Measurements from ENCODE around the gene NAV3. TPM values are rescaled to one million over a fixed set of nuclear protein-coding genes. Genes with fewer than 3 reads are reported as not detected.

Gene NAV3
- total and polyA plus RNA-seq, 4 donors: 0.22 to 1.7 (median 0.71) TPM

DNA sequence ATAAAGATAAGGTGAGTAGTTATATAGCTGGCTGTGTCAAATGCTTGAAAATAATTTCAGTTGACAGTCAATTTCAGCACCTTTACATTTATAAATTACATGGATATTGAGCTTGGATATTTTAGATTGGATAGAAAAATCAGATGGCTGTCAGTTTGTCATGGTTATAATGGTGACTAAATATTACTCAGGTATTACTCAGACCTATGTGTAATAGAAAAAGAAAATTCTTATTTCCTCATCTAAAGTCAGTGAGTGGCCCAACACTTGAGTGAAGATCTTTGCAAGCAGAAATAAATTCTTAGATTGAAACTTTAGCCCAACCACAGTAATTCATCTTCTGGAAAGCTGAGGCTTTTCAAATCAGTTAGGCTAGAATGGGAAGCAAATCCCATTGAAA is 354.4 kb downstream of the NAV3 start (continued):
- TF ChIP-seq, protein P1, sequence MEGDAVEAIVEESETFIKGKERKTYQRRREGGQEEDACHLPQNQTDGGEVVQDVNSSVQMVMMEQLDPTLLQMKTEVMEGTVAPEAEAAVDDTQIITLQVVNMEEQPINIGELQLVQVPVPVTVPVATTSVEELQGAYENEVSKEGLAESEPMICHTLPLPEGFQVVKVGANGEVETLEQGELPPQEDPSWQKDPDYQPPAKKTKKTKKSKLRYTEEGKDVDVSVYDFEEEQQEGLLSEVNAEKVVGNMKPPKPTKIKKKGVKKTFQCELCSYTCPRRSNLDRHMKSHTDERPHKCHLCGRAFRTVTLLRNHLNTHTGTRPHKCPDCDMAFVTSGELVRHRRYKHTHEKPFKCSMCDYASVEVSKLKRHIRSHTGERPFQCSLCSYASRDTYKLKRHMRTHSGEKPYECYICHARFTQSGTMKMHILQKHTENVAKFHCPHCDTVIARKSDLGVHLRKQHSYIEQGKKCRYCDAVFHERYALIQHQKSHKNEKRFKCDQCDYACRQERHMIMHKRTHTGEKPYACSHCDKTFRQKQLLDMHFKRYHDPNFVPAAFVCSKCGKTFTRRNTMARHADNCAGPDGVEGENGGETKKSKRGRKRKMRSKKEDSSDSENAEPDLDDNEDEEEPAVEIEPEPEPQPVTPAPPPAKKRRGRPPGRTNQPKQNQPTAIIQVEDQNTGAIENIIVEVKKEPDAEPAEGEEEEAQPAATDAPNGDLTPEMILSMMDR (IDR thresholded peaks at IDR 0.05; ENCODE audit: low read depth, low read length, missing input control): no peak
- no peak for TF ChIP-seq HNF4A (conservative IDR thresholded peaks at IDR 0.05)
- TF ChIP-seq GABPA (IDR thresholded peaks at IDR 0.05 in 1 of 2, conservative IDR thresholded peaks at IDR 0.05 in 1 of 2): no peak
- TF ChIP-seq FOXA1 (IDR thresholded peaks at IDR 0.05): no peak
- TF ChIP-seq NR2F2 (IDR thresholded peaks at IDR 0.05): no peak
- TF ChIP-seq, protein P2, sequence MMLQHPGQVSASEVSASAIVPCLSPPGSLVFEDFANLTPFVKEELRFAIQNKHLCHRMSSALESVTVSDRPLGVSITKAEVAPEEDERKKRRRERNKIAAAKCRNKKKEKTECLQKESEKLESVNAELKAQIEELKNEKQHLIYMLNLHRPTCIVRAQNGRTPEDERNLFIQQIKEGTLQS (IDR thresholded peaks at IDR 0.05): no peak

- TF ChIP-seq EGR1 (IDR thresholded peaks at IDR 0.05; ENCODE audit: low read depth in 2 of 2): no peak
- Histone ChIP-seq H3K9ac (ENCODE audit: low read depth in 1 of 2, low read length in 2 of 2) (no peak overlapping the region), H3K4me1 (ENCODE audit: control insufficient read depth in 4 of 4, insufficient read depth in 4 of 4, low read length in 3 of 4) (no peaks in the 10 kb centered on the region), H3K27ac (ENCODE audit: low read depth in 1 of 2, low read length in 2 of 2) (no peak overlapping the region), H3K4me3 (ENCODE audit: low read depth in 1 of 3, low read length in 3 of 3) (no peak overlapping the region), H3K9me3 (ENCODE audit: control insufficient read depth in 4 of 4, low read length in 3 of 4) (no peaks in the 10 kb centered on the region), H3K27me3 (ENCODE audit: control insufficient read depth in 4 of 4, insufficient read depth in 4 of 4, low read length in 3 of 4) (peaks cover 0 to 4% (median 0%) of the 10 kb centered on the region in 4 donors), H3K36me3 (ENCODE audit: control insufficient read depth in 4 of 4, insufficient read depth in 3 of 4, low read depth in 1 of 4, low read length in 3 of 4) (no peaks in the 10 kb centered on the region)
- DNase-seq (ENCODE audit: low spot score): no peak
- WGBS: 85% methylated on average over 2 of the region's 2 CpGs
These were observed 355.0 kb downstream of the NAV3 start for GRCh38 chr12:78185651-78186050.

GRCh38 chr12:78186670-78187069 is 356.0 kb downstream of the NAV3 start:
- H3K27me3 ChIP-seq (ENCODE audit: control insufficient read depth in 4 of 4, insufficient read depth in 4 of 4, low read length in 3 of 4): peaks cover 0 to 4% (median 0%) of the 10 kb centered on the region in 4 donors
- H3K4me3 ChIP-seq (ENCODE audit: low read depth in 1 of 3, low read length in 3 of 3): no peak overlapping the region
- H3K36me3 ChIP-seq (ENCODE audit: control insufficient read depth in 4 of 4, insufficient read depth in 3 of 4, low read depth in 1 of 4, low read length in 3 of 4): no peaks in the 10 kb centered on the region
- TF ChIP-seq, protein P3, sequence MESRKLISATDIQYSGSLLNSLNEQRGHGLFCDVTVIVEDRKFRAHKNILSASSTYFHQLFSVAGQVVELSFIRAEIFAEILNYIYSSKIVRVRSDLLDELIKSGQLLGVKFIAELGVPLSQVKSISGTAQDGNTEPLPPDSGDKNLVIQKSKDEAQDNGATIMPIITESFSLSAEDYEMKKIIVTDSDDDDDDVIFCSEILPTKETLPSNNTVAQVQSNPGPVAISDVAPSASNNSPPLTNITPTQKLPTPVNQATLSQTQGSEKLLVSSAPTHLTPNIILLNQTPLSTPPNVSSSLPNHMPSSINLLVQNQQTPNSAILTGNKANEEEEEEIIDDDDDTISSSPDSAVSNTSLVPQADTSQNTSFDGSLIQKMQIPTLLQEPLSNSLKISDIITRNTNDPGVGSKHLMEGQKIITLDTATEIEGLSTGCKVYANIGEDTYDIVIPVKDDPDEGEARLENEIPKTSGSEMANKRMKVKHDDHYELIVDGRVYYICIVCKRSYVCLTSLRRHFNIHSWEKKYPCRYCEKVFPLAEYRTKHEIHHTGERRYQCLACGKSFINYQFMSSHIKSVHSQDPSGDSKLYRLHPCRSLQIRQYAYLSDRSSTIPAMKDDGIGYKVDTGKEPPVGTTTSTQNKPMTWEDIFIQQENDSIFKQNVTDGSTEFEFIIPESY (IDR thresholded peaks at IDR 0.05): no peak
- TF ChIP-seq EGR1 (IDR thresholded peaks at IDR 0.05; ENCODE audit: low read depth in 2 of 2): no peak
- TF ChIP-seq RAD21 (IDR thresholded peaks at IDR 0.05): no peak
- TF ChIP-seq, protein P4, sequence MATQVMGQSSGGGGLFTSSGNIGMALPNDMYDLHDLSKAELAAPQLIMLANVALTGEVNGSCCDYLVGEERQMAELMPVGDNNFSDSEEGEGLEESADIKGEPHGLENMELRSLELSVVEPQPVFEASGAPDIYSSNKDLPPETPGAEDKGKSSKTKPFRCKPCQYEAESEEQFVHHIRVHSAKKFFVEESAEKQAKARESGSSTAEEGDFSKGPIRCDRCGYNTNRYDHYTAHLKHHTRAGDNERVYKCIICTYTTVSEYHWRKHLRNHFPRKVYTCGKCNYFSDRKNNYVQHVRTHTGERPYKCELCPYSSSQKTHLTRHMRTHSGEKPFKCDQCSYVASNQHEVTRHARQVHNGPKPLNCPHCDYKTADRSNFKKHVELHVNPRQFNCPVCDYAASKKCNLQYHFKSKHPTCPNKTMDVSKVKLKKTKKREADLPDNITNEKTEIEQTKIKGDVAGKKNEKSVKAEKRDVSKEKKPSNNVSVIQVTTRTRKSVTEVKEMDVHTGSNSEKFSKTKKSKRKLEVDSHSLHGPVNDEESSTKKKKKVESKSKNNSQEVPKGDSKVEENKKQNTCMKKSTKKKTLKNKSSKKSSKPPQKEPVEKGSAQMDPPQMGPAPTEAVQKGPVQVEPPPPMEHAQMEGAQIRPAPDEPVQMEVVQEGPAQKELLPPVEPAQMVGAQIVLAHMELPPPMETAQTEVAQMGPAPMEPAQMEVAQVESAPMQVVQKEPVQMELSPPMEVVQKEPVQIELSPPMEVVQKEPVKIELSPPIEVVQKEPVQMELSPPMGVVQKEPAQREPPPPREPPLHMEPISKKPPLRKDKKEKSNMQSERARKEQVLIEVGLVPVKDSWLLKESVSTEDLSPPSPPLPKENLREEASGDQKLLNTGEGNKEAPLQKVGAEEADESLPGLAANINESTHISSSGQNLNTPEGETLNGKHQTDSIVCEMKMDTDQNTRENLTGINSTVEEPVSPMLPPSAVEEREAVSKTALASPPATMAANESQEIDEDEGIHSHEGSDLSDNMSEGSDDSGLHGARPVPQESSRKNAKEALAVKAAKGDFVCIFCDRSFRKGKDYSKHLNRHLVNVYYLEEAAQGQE (IDR thresholded peaks at IDR 0.05): no peak
- no peak for TF ChIP-seq FOXA1 (IDR thresholded peaks at IDR 0.05)
- TF ChIP-seq HNF4G (IDR thresholded peaks at IDR 0.05): no peak
- no peak for TF ChIP-seq RXRA (IDR thresholded peaks at IDR 0.05)
- no peak for TF ChIP-seq JUND (IDR thresholded peaks at IDR 0.05)
- TF ChIP-seq YY1 (IDR thresholded peaks at IDR 0.05): no peak
- TF ChIP-seq FOXA2 (IDR thresholded peaks at IDR 0.05): no peak
- TF ChIP-seq, protein P2 (IDR thresholded peaks at IDR 0.05): no peak
- TF ChIP-seq HNF4A (conservative IDR thresholded peaks at IDR 0.05): no peak
- no peak for TF ChIP-seq GABPA (IDR thresholded peaks at IDR 0.05 in 1 of 2, conservative IDR thresholded peaks at IDR 0.05 in 1 of 2)
- TF ChIP-seq NR2F2 (IDR thresholded peaks at IDR 0.05): no peak
- TF ChIP-seq, protein P5, sequence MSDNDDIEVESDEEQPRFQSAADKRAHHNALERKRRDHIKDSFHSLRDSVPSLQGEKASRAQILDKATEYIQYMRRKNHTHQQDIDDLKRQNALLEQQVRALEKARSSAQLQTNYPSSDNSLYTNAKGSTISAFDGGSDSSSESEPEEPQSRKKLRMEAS (IDR thresholded peaks at IDR 0.05): no peak
- H3K4me1 ChIP-seq (ENCODE audit: control insufficient read depth in 4 of 4, insufficient read depth in 4 of 4, low read length in 3 of 4): no peaks in the 10 kb centered on the region
- H3K9ac ChIP-seq (ENCODE audit: low read depth in 1 of 2, low read length in 2 of 2): no peak overlapping the region
- no peak for DNase-seq (ENCODE audit: low spot score)
- 75% methylated on average over 1 of the region's 1 CpG for WGBS
- no peaks in the 10 kb centered on the region for H3K9me3 ChIP-seq (ENCODE audit: control insufficient read depth in 4 of 4, low read length in 3 of 4)
- no peak overlapping the region for H3K27ac ChIP-seq (ENCODE audit: low read depth in 1 of 2, low read length in 2 of 2)
